H1 (cell line): ENCODE measurements around the gene KRTAP10-8.

Source experiments
- BCL11A ChIP-seq, 2 experiments: IDR thresholded peaks; one replicate each; pipeline ENCODE4 v1.6.1; 2011; ENCODE audit warnings: low read depth in 2 of 2, low read length in 2 of 2, mild to moderate bottlenecking in 2 of 2
- CHD1 ChIP-seq: IDR thresholded peaks from 2 replicates; pipeline ENCODE4 v1.6.1; 2012; ENCODE audit warnings: low read depth, low read length, improper control_type of control experiment
- POLR2A ChIP-seq, 2 experiments: IDR thresholded peaks; 1 replicate in 1 of 2; 2 replicates in 1 of 2; pipeline ENCODE4 v1.6.1; 2011; ENCODE audit warnings: low read depth in 2 of 2, low read length in 2 of 2, mild to moderate bottlenecking in 2 of 2; ENCODE audit errors: control extremely low read depth in 1 of 2
- POLR2AphosphoS5 ChIP-seq: IDR thresholded peaks from 2 replicates; pipeline ENCODE4 v1.6.1; 2011; ENCODE audit warnings: low read depth, low read length
- RAD21 ChIP-seq, 2 experiments: IDR thresholded peaks in 1 of 2; conservative IDR thresholded peaks in 1 of 2; 2 replicates each; pipeline ENCODE4 v1.6.1; 2011; ENCODE audit warnings: low read depth in 2 of 2, low read length in 2 of 2, improper control_type of control experiment in 1 of 2, inconsistent platforms in 1 of 2, mild to moderate bottlenecking in 1 of 2, moderate library complexity in 1 of 2
- RFX5 ChIP-seq: IDR thresholded peaks from 2 replicates; pipeline ENCODE4 v1.6.1; 2011; ENCODE audit warnings: low read depth, low read length, improper control_type of control experiment, borderline replicate concordance
- SIN3A ChIP-seq, 2 experiments: IDR thresholded peaks in 1 of 2; conservative IDR thresholded peaks in 1 of 2; 2 replicates each; pipeline ENCODE4 v1.6.1; 2011 to 2012; ENCODE audit warnings: low read length in 2 of 2, improper control_type of control experiment in 1 of 2, low read depth in 1 of 2, mild to moderate bottlenecking in 1 of 2
- TBP ChIP-seq: IDR thresholded peaks from 2 replicates; pipeline ENCODE4 v1.6.1; 2011; ENCODE audit warnings: low read depth, low read length, improper control_type of control experiment
- TF ChIP-seq, protein P1 (sequence below), 3 experiments: IDR thresholded peaks; 1 replicate in 2 of 3; 2 replicates in 1 of 3; pipeline versions ENCODE4 v1.5.1 to v1.6.1; 2011; ENCODE audit warnings: low read length in 3 of 3, mild to moderate bottlenecking in 3 of 3, inconsistent platforms in 2 of 3, low read depth in 1 of 3, moderate library complexity in 1 of 3; ENCODE audit not compliant: insufficient read depth in 1 of 3; ENCODE audit errors: control extremely low read depth in 1 of 3
- TF ChIP-seq, protein P2 (sequence below): IDR thresholded peaks from 2 replicates; pipeline ENCODE4 v1.6.1; 2011; ENCODE audit warnings: low read depth, mild to moderate bottlenecking, low read length; ENCODE audit not compliant: insufficient read depth

DNA sequence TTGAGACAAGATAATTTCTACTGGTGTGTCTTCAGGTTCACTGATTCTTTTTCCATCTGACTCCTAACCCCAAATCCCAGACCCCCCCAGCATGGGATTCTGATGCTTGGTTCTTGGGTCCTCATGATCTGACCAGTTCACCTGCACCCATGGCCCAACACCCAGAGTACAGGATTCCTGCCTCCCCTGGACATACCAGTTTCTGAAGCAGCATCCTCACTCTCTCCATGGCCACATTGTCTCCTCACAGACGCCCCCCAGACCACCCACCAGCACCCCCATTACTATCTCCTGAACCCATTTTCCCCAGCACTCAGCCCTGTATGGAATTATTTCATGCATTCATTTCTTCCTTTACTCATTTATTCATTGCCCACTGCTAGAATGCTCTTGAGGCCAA is 45.0 kb downstream of the KRTAP10-8 start:
- TF ChIP-seq SIN3A (conservative IDR thresholded peaks at IDR 0.05 in 1 of 2, IDR thresholded peaks at IDR 0.05 in 1 of 2; ENCODE audit: low read depth in 1 of 2, low read length in 2 of 2) (no peak), CHD1 (no peak), TBP (no peak), RFX5 (no peak), RAD21 (IDR thresholded peaks at IDR 0.05 in 1 of 2, conservative IDR thresholded peaks at IDR 0.05 in 1 of 2; ENCODE audit: low read depth in 2 of 2, low read length in 2 of 2) (no peak), POLR2AphosphoS5 (no peak), POLR2A (IDR thresholded peaks at IDR 0.05; ENCODE audit: control extremely low read depth in 1 of 2, low read depth in 2 of 2, low read length in 2 of 2) (no peak), BCL11A (IDR thresholded peaks at IDR 0.05; ENCODE audit: low read depth in 2 of 2, low read length in 2 of 2) (no peak)
- TF ChIP-seq, protein P1, sequence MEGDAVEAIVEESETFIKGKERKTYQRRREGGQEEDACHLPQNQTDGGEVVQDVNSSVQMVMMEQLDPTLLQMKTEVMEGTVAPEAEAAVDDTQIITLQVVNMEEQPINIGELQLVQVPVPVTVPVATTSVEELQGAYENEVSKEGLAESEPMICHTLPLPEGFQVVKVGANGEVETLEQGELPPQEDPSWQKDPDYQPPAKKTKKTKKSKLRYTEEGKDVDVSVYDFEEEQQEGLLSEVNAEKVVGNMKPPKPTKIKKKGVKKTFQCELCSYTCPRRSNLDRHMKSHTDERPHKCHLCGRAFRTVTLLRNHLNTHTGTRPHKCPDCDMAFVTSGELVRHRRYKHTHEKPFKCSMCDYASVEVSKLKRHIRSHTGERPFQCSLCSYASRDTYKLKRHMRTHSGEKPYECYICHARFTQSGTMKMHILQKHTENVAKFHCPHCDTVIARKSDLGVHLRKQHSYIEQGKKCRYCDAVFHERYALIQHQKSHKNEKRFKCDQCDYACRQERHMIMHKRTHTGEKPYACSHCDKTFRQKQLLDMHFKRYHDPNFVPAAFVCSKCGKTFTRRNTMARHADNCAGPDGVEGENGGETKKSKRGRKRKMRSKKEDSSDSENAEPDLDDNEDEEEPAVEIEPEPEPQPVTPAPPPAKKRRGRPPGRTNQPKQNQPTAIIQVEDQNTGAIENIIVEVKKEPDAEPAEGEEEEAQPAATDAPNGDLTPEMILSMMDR (IDR thresholded peaks at IDR 0.05; ENCODE audit: control extremely low read depth in 1 of 3, insufficient read depth in 1 of 3, low read depth in 1 of 3, low read length in 3 of 3): no peak
- TF ChIP-seq, protein P2, sequence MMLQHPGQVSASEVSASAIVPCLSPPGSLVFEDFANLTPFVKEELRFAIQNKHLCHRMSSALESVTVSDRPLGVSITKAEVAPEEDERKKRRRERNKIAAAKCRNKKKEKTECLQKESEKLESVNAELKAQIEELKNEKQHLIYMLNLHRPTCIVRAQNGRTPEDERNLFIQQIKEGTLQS: no peak
